Measurements from ENCODE around the gene NGF.

Gene NGF

GRCh38 chr1:115307661-115308060 lies 30.4 kb downstream of the NGF start:
- no peak for DNase-seq

GRCh38 chr1:115306146-115306545 lies 31.9 kb downstream of the NGF start:
- DNase-seq = no peak

- no peak for DNase-seq
These were observed 34.7 kb downstream of the NGF start for GRCh38 chr1:115303364-115303763.

- no peak for DNase-seq
These were observed 35.6 kb downstream of the NGF start for GRCh38 chr1:115302390-115302961.

GRCh38 chr1:115301438-115302020 lies 36.5 kb downstream of the NGF start:
- no peak for DNase-seq

- DNase-seq = no peak
These were observed 37.8 kb downstream of the NGF start for GRCh38 chr1:115300087-115300876.

- DNase-seq = no peak
These were observed 38.8 kb downstream of the NGF start for GRCh38 chr1:115299266-115299665.

GRCh38 chr1:115296981-115297380 lies 41.1 kb downstream of the NGF start:
- no peak for DNase-seq

- no peak for DNase-seq
These were observed 41.9 kb downstream of the NGF start for GRCh38 chr1:115295904-115296696.

- DNase-seq = no peak
These were observed 44.1 kb downstream of the NGF start for GRCh38 chr1:115293899-115294298.

GRCh38 chr1:115293006-115293405 lies 45.0 kb downstream of the NGF start:
- no peak for DNase-seq

GRCh38 chr1:115291741-115292140 lies 46.3 kb downstream of the NGF start:
- no peak for DNase-seq

- no peak for DNase-seq
These were observed 48.1 kb downstream of the NGF start for GRCh38 chr1:115289940-115290339.

GRCh38 chr1:115288591-115289198 lies 49.4 kb downstream of the NGF start:
- no peak for DNase-seq

GRCh38 chr1:115286431-115287205 lies 51.4 kb downstream of the NGF start:
- no peak for DNase-seq

GRCh38 chr1:115284209-115284608 lies 53.8 kb downstream of the NGF start:
- DNase-seq = no peak

- DNase-seq = no peak
These were observed 54.3 kb downstream of the NGF start for GRCh38 chr1:115283681-115284146.

- no peak for DNase-seq
These were observed 54.8 kb downstream of the NGF start for GRCh38 chr1:115283249-115283648.

GRCh38 chr1:115282807-115283208 lies 55.2 kb downstream of the NGF start:
- DNase-seq = no peak

GRCh38 chr1:115281143-115281542 lies 56.9 kb downstream of the NGF start:
- no peak for DNase-seq

- no peak for DNase-seq
These were observed 58.0 kb downstream of the NGF start for GRCh38 chr1:115280064-115280463.

- DNase-seq = no peak
These were observed 59.8 kb downstream of the NGF start for GRCh38 chr1:115278211-115278610.
